G401.6 (cell line): ENCODE data around the gene RABGEF1.
"Not testable (repeated sequence)": the region's sequence is repeated elsewhere in the genome, so short reads cannot be mapped to it uniquely, and the experiment has no call there.

Source experiments
- FAIRE-seq: peaks from 2 replicates; lab custom pipeline; 2012; peaks lifted over from hg19 to GRCh38; lab: Jason Lieb, UNC

The RABGEF1 gene

DNA sequence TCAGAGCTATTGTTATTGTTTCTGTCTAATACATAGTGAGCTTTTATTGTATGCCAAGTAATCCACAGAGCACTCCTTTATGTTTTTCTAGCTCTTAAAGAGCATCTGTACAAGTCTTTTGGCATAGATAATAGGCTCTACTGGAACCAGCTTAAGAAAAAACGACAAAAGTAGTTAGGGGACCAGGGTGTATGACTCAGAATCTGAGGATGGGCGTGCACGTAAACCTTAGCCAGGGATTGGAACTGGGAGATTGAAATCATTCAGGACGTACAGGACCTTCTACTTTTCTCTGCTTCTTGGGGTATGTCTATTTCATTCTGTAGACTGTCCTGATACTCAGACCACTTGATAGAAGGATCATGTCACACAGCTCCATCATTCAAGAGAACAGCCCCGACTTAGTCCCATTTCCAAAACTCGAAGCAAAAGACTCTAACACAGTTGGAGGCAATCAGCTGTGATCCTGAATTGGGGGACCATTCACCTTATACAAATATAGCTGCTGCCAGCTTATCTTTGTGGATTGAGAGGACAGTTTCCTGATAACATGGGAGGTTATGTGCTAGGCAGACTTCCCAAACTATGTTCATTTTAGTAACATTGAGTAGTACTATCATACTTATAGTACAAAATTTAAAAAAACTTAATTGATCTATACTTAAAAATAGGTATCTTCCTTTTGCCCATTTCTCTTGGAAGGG, 24.9 kb downstream of the RABGEF1 start:
- FAIRE-seq = not testable (repeated sequence)

DNA sequence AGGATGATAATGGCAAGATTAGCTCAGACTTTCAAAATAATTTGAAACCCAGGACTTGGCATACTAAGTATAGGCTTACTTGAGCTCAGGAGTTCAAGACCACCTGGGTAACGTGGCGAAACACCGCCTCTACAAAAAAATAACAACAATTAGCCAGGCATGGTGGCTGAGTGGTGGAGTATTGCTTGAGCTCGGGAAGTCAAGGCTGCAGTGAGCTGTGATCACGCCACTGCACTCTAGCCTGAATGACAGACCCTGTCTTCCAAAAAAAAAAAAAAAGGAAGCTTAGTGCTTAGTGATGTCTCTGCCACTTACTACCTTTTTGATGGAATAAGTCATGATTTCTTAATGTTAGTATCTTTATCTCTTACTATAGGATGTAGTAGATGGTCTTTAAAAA, 25.5 kb downstream of the RABGEF1 start:
- FAIRE-seq = no peak

DNA sequence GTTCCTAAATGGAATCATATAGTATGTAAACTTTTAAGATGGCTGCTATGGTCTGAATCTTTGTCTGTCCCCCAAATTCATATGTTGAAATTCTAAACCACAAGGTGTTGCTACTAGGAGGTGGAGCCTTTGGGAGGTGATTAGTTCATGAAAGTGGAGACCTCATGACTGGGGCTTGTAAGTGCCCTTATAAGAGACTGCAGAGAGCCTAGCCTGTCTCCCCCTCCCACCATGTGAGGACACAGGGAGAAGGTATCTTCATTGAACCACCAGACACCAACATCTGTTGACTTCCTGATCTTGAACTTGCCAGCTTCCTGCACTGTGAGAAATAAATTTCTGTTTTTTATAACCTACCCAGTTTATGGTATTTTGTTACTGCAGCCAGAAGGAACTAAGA, 27.0 kb downstream of the RABGEF1 start:
- FAIRE-seq = not testable (repeated sequence)

DNA sequence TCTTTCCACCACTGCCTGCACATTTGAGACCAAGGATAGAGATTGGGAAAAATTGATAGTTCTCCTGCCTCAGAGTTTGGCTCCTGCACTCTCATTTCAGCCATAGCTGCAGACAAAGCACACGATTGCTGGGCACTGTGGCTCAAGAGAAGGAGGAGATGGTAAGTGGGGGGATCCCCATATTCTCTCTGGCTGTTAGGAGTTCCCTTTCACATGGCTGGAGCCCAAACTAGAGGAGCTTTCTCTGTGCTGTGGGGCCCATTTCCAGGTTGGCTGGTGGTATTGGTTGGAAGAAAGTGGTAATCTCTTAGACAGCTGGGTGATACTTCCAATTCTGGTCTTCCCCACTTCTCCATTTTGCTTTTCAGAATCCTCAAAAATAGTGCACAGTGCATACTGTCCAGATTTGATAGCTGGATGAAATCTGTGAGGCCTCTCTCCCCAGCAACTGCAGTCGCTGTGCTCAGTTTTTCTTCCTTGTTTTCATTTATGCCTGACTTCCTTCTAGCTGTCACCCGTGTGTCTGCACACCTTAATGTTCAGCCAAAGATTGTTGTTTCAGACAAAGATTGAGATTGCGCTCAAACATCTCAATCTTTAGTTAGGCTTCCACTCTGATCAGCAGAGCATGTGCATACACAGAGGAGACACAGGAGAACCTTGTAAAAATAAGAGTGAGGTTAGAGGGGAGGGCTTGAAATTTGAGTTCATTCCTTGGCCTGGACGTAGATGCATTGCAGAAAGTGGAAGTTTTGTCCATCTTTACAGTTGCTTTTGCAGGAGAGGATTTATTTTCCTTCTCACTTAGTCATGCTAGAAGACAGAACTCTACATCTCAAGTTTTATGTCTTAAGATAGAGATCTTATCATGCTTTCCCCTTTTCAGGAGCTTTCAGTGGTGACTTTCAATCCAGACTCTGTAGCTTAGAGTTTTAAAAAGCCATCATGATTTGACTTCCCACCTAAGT, 28.6 kb downstream of the RABGEF1 start:
- no peak for FAIRE-seq

DNA sequence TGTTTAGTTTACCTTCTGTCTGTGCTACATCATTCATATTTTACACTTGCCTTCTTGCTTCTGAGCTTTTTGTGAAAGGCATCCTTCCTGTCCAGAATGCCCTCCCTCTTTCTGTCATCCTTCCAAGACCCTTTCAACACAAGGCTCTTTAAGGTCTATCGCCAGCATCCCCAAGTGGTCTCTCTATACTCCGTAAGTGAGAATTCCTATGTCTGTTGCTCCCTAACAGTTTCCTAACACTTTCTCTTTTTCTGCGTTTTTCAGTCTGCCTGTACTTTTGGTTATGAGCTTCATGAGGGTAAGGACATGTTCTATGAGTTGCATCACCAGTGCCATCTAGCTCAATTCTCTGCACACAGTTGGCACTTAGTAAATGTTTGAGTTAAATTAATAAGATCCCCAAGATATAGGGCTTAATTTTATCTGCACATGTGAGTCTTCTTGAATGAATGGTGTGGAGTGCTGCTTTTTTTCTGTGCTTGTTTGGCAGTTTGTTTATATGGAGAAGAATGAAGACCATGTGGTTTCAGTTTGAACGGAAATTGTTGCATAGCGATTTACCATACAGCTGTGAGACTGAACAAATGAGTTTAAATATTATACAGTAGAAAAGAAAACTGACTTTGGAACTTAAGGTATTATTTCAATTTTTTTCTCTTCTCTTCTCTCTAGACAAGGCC, 29.4 kb downstream of the RABGEF1 start:
- FAIRE-seq = no peak

DNA sequence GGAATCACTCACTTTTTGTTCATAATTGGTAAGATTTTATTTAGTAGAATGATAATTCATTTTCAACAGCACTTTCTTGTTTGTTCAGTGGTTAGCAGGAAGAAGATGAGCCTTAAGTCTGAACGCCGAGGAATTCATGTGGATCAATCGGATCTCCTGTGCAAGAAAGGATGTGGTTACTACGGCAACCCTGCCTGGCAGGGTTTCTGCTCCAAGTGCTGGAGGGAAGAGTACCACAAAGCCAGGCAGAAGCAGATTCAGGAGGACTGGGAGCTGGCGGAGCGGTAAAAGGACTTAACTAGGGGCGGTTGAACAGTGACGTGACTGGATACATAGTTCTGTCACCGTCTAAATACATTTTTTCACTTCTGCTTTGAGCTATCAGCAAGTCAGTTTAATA, 31.3 kb downstream of the RABGEF1 start:
- no peak for FAIRE-seq

DNA sequence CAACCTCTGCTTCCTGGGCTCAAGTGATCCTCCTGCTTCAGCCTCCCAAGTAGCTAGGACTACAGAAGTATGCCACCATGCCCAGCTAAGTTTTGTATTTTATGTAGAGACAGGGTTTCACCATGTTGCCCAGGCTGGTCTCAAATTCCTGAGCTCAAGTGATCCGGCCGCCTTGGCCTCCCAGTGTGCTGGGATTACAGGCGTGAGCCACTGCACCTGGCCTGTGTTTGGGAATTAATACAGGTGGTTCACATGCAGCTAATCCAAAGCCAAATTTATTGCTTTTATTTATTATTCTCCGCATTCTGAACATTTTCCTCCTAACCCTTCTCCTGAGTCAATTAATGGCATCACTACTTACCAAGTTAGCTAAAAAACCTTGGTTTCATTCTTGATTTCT, 33.2 kb downstream of the RABGEF1 start:
- FAIRE-seq = not testable (repeated sequence)

DNA sequence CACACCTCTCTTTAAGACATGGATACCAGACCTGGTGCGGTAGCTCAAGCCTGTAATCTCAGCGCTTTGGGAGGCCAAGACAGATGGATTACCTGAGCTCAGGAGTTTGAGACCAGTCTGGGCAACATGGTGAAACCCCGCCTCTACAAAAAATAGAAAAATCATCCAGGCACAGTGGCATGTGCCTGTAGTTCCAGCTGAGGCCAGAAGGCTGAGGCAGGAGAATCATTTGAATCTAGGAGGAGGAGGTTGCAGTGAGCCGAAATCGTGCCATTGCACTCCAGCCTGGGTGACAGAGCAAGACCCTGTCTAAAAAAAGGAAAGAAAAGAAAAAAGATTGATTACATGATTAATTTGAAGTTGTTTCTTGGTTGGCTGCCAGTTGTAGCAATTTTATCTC, 35.9 kb downstream of the RABGEF1 start:
- FAIRE-seq = not testable (repeated sequence)

DNA sequence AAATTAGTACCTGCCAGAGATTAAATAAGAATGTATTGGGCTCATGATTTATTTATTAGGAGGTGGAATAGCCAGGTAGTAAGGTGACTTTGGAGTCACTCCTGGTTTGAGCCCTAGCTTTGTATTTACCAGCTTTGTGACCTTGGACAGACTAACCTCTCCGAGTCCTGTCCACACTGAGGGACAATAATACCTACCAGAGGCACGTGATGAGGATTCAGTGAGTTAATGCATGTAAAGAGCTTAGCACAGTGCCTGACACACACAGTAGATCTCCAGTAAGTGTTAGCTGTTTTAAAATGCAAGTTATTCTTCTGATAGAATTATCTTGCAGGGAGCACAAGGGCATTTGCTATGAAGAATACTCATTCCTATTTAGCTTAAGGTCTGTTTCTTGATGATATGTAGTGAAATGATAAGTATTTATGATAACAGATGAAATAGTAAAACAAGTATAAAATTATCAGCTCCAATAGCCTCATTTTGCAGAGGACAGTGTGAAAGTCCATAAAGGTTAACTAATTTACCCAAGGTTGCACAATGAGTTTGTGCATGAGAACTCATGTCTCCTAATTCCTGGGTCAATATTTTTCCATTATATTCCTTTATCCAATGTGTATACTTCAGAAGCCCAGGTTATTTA, 36.4 kb downstream of the RABGEF1 start:
- no peak for FAIRE-seq

DNA sequence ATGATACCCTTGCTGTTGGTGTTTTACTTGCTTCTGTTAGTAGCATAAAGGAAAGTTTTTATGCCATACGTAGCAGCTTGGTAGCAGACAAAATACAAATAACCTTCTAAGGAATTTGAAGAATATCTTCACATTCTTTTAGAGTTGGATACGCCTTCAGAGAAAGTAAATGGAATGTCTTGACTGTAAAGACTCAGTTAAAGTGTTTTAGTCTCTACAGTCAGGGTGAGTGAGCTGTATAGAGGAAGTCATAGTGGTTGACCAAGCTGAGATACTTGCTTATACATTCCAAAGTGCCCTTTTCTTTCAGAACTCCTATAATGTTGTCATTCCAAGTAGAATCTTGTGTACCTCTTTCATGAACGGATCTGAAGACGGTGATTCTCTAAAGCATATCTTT, 37.7 kb downstream of the RABGEF1 start:
- no peak for FAIRE-seq

DNA sequence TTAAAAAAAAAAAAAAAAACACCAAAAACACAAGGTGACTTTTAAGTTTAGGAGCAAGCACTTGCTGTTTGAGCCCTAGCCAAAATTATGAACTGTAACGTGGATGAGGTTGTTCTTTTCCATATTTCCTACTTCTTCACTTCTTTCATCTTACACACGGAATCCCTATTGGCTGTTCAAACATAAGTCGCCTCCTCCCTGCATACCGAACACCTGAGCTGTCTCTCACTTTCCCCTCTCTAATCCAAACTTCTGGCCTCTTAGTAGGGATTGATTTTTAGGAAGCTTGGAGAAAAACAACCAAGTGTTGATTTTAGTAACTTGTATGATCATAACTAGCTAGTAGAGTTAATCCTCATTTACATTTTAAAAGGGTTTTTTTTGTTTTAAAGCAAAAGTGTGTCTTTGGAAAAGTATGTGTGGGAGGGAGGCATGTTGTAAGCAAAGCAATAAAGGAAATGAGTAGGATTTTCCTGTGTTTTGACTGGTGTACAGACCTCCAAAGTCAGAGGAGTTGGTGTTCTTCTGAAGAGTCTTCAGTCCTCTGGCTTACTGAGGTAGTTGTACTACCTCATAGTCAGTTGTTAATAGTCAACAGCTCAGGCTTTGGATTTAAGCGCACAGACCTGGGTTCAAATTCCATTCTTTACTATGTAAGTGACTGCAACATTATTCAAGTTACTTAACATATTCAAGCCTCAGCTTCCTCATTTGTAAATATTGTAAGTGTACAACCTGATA, 39.3 kb downstream of the RABGEF1 start:
- FAIRE-seq = no peak

DNA sequence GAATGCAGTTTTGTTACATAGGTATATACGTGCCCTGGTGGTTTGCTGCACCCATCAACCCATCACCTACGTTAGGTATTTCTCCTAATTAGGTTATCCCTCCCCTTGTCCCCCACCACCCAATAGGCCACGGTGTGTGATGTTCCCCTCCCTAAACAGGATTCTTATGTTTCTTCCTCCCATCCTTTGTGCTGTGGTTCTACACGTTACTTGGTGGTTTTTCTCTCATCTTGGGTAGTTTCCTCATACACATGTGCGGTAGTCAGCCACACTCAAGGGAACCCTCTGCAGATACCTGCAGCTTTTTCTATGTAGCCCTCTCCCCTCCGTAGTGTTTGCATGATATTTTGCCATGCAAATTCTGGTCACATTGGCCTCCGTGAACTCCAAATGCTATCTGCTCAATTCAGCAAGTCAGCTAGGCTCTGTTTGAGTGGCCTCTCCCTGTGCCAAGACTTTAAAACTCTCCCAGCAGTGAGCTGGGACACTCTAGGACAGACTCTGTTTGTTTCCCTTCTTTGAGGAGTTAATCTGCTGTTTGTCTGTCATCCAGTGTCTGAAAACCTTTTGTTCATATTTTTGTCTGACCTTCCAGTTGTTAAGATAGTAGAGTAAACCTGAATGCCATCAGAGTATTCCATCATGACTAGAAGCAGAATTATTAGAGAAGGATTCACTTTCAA, 41.0 kb downstream of the RABGEF1 start:
- no peak for FAIRE-seq

DNA sequence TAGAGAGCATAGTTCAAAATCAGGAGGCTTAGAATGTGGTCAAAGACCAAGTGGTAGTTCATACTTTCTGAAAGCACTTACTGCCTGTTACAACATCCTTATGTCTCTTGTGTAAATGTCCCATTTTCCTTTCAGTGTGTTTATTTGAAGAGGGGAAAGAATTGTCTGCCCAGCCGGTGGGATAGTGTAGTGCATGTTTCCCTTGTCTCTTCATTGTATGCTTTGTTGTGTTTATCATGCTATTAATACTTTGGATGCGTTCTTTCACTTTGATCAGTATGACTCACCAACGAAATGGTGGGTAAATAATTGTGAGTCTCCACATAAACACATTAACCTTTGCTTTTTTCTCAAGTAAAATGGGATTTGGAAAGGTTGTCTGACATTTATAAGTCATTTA, 42.3 kb downstream of the RABGEF1 start:
- FAIRE-seq = not testable (repeated sequence)

DNA sequence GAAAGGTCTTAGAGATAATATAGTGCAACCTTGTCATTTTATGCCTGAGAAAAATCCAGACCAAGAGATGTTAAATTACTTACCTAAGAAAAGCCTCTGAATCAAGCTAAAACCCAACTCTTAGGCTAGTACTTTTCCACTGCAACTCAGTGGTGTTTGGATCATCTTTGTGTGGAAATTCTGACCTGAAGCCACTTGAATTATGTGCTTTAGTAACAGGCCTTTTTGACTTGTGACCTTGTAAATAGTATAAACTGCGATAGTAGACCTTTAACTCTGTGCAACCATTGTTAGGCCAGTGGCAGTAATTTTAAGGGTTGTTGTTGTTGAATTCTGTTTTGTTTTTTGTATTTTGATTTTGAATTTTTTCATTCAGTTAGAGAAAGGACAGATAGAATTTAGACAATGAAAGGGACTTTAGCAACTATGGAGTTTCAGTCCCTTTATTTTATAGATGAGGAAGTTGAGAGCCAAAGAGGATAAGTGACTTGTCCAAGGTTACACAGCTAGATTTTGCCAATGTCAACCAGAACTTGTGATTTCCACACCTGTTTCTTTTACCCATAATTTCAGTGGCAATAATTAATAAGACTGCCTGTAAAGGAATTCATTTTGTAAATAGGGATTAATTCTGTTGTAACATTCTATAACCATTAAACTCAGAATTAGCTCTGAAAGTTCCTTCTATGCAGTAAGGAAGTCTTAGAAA, 43.5 kb downstream of the RABGEF1 start:
- FAIRE-seq = peak; percentile 79

DNA sequence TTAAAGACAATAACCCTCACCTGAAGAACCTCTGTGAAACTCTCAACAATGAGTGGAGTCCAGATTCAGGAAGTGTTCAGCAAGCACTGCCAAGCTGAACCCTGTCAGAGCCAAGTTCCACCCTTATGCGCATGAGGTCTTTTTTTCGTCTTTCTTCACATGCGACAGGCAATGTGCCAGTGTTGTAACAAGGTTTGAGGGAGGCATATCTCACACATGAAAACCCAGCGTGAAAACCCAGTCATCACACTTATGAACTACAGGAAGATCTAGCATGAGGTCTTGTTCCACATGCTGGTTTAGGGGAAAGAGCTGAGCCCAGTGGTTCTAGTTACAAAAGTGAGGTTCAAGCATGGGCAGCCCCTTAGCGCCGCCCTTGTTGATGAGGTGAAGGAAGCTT, 49.7 kb downstream of the RABGEF1 start:
- no peak for FAIRE-seq

DNA sequence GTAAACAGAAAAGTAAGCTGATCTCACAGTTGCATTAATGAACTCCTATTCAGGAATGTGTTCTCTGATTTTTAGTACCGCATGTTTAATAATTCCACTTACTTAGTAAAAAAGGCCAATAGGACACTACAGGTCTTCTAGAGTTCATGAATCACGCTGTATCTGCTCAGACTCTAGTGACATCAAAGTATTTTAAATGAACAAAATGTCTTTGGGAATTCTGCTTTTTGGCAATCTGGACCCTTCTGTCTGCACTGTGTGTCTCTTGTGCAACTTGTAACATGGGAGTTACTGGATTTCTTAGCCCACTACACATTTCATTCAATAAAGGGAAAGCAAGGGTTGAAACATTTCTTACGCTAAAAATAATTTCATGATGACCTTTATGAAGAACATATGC, 50.2 kb downstream of the RABGEF1 start:
- FAIRE-seq = no peak

DNA sequence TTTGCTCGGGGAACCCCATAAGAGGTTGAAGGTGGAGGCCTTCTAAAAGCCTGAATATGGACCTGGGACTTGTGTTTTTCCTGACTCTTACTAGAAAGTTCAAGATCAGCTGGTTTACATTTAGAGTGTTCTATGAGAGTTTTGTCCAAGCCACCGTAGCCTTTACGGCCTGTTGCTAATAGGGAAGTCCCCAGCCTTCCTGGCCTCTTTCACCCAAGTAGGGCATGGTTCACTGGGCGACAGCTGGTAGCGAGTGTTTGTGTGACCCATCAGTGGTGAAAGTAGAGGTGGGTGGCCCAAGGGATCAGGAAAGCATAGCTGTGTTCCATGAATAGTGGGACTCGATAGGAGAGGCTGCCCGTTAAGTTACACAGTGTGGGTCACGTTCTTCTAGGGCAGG, 60.1 kb downstream of the RABGEF1 start:
- FAIRE-seq = no peak

DNA sequence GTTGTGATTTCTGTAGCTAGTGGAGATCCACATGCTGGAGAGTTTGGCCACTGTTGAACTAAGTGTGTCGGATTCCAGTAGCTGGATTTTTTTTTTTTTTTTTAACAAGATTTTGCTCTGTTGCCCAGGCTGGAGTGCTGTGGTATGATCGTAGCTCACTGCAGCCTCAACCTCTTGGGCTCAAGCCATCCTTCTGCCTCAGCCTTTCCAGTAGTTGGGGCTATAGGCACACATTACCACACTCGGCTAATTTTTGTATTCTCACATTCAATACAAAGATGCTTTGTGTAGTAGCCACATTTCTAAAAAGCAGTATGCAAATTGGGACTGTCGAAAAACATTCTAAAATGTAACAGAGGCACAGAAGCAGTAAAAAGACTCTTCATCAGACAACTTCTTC, 63.5 kb downstream of the RABGEF1 start:
- FAIRE-seq = no peak

DNA sequence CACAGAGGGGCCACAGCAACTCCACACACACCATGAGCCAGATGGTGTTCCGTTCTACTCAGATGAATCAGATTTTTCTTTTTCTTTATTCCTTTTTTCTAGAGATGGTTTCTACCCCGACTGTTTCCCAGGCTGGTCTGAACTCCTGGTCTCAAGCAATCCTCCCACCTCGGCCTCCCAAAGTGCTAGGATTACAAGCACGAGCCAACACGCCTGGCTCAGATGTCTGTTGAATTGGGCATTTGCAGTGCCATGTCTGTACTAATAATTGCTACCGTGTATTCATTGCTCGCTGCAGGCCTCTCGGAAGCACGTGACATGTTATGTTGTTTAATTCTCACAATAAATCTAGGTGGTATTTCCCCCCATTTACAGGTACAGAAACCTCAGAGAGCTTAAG, 67.2 kb downstream of the RABGEF1 start:
- FAIRE-seq = no peak

DNA sequence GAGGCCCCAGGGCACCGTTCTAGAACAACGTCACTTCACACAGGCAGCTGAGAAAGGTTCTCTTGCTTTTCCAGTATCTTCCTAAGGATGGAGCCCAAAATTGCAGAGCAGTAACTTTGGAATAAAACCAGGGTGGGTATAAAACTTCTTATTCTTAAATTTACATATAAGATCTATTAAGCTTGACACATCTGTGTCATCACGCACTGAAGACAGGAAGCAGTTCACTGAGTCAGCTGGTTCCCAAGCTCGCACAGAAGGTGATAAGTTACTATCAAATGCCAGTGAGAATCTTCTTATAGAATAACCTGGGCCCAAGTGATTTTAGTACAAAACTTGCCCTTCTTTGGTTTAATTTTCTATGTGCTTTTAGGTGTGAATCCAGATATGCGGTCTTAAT, 70.2 kb downstream of the RABGEF1 start:
- FAIRE-seq = no peak
